ENCODE results near the gene SENP7. TPM values are rescaled to one million over a fixed set of nuclear protein-coding genes. Genes with fewer than 3 reads are reported as not detected.
"Not testable (repeated sequence)": the region's sequence is repeated elsewhere in the genome, so short reads cannot be mapped to it uniquely, and the experiment has no call there.

The SENP7 gene
- total RNA-seq, 1 donor from 2014 or later, result 12.2 TPM

GRCh38 chr3:101467310-101467663 is 45.7 kb downstream of the SENP7 start:
- intact Hi-C loops (cut with micrococcal nuclease); DNase-seq; ATAC-seq: not testable (repeated sequence)

- intact Hi-C loops (cut with micrococcal nuclease), result no loop called here
- no peak for ATAC-seq
- peak; percentile 25 for DNase-seq
Measured at GRCh38 chr3:101466465-101467309, 46.3 kb downstream of the SENP7 start.

GRCh38 chr3:101464235-101464634 is 48.8 kb downstream of the SENP7 start:
- intact Hi-C loops (cut with micrococcal nuclease), result no loop called here
- DNase-seq (no peak), ATAC-seq (no peak)

- intact Hi-C loops (cut with micrococcal nuclease), result no loop called here
- ATAC-seq (no peak), DNase-seq (no peak)
Measured at GRCh38 chr3:101461451-101461850, 51.6 kb downstream of the SENP7 start.

GRCh38 chr3:101458387-101458786 is 54.6 kb downstream of the SENP7 start:
- DNase-seq (no peak), ATAC-seq (no peak)
- intact Hi-C loops (cut with micrococcal nuclease), result no loop called here

- DNase-seq (no peak), ATAC-seq (no peak)
- intact Hi-C loops (cut with micrococcal nuclease), result no loop called here
Measured at GRCh38 chr3:101454629-101455028, 58.4 kb downstream of the SENP7 start.

GRCh38 chr3:101453961-101454360 is 59.1 kb downstream of the SENP7 start:
- intact Hi-C loops (cut with micrococcal nuclease), result no loop called here
- ATAC-seq (no peak), DNase-seq (no peak)

- DNase-seq; intact Hi-C loops (cut with micrococcal nuclease); ATAC-seq: not testable (repeated sequence)
Measured at GRCh38 chr3:101438641-101439040, 74.4 kb downstream of the SENP7 start.

- DNase-seq, result no peak
- ATAC-seq, result no peak
Measured at GRCh38 chr3:101433652-101434051, 79.4 kb downstream of the SENP7 start.

GRCh38 chr3:101423984-101424888 is 88.8 kb downstream of the SENP7 start:
- intact Hi-C loops (cut with micrococcal nuclease), result no loop called here
- DNase-seq (no peak), ATAC-seq (no peak)

More at GRCh38 chr3:101433652-101434051, 79.4 kb downstream of the SENP7 start:
- intact Hi-C loops (cut with micrococcal nuclease), result no loop called here

- ATAC-seq, result no peak
- intact Hi-C loops (cut with micrococcal nuclease), result no loop called here
Measured at GRCh38 chr3:101418851-101419250, 94.2 kb downstream of the SENP7 start.

GRCh38 chr3:101414121-101414520 is 98.9 kb downstream of the SENP7 start:
- DNase-seq (no peak), ATAC-seq (no peak)
- intact Hi-C loops (cut with micrococcal nuclease), result no loop called here

More at GRCh38 chr3:101418851-101419250, 94.2 kb downstream of the SENP7 start:
- no peak for DNase-seq

- no peak for DNase-seq
- intact Hi-C loops (cut with micrococcal nuclease), result no loop called here
Measured at GRCh38 chr3:101413656-101414055, 99.4 kb downstream of the SENP7 start.

GRCh38 chr3:101391413-101391950 is 121.5 kb downstream of the SENP7 start:
- no peak for ATAC-seq
- intact Hi-C loops (cut with micrococcal nuclease), result no loop called here
- DNase-seq, result no peak

More at GRCh38 chr3:101413656-101414055, 99.4 kb downstream of the SENP7 start:
- ATAC-seq, result no peak

GRCh38 chr3:101388706-101389105 is 124.3 kb downstream of the SENP7 start:
- DNase-seq, result no peak
- intact Hi-C loops (cut with micrococcal nuclease), result no loop called here
- ATAC-seq, result no peak

- ATAC-seq (no peak), DNase-seq (no peak)
- intact Hi-C loops (cut with micrococcal nuclease), result no loop called here
Measured at GRCh38 chr3:101387351-101387750, 125.7 kb downstream of the SENP7 start.

- ATAC-seq (no peak), DNase-seq (no peak)
- intact Hi-C loops (cut with micrococcal nuclease), result no loop called here
Measured at GRCh38 chr3:101384426-101384825, 128.6 kb downstream of the SENP7 start.

- DNase-seq (no peak), ATAC-seq (no peak)
- intact Hi-C loops (cut with micrococcal nuclease), result no loop called here
Measured at GRCh38 chr3:101383656-101384055, 129.4 kb downstream of the SENP7 start.

GRCh38 chr3:101383156-101383575 is 129.8 kb downstream of the SENP7 start:
- ATAC-seq (peak; percentile 18), DNase-seq (no peak)

GRCh38 chr3:101381809-101382208 is 131.2 kb downstream of the SENP7 start:
- intact Hi-C loops (cut with micrococcal nuclease), result no loop called here
- DNase-seq, result no peak
- peak; percentile 55 for ATAC-seq

More at GRCh38 chr3:101383156-101383575, 129.8 kb downstream of the SENP7 start:
- intact Hi-C loops (cut with micrococcal nuclease), result no loop called here

Data from left ventricle myocardium superior (tissue), 1 donor.